Neuronal stem cell (in vitro differentiated cells): ENCODE measurements around the gene SLC6A2.

ENCODE experiments used
- DNase-seq: peaks from one replicate; pipeline ENCODE4 v3.0.0-alpha.2; 2013; ENCODE audit warnings: low spot score
- H2AFZ ChIP-seq: one replicate; pipeline ENCODE4 v1.6.1; 2013; ENCODE audit warnings: mild to moderate bottlenecking, low read length, inconsistent platforms
- H2AK5ac ChIP-seq: 2 replicates; pipeline ENCODE4 v1.6.1; 2013; ENCODE audit warnings: low read depth, mild to moderate bottlenecking, inconsistent platforms, low read length, moderate library complexity, mixed read lengths
- H2BK120ac ChIP-seq: 2 replicates; pipeline ENCODE4 v1.6.1; 2013; ENCODE audit warnings: low read depth, mild to moderate bottlenecking, inconsistent platforms, low read length, moderate library complexity, mixed read lengths
- H2BK12ac ChIP-seq: one replicate; pipeline ENCODE4 v1.6.1; 2013; ENCODE audit warnings: low read length, inconsistent platforms
- H2BK15ac ChIP-seq: 2 replicates; pipeline ENCODE4 v1.6.1; 2013; ENCODE audit warnings: mild to moderate bottlenecking, low read length, inconsistent platforms, mixed read lengths
- H2BK5ac ChIP-seq: one replicate; pipeline ENCODE4 v1.6.1; 2013; ENCODE audit warnings: inconsistent platforms, mild to moderate bottlenecking, low read length, moderate library complexity
- H3K14ac ChIP-seq: one replicate; pipeline ENCODE4 v1.6.1; 2013; ENCODE audit warnings: low read length, inconsistent platforms
- H3K18ac ChIP-seq: 2 replicates; pipeline ENCODE4 v1.6.1; 2013; ENCODE audit warnings: low read length, inconsistent platforms
- H3K23ac ChIP-seq: 2 replicates; pipeline ENCODE4 v1.6.1; 2013; ENCODE audit warnings: low read depth, mild to moderate bottlenecking, mixed read lengths, low read length, inconsistent platforms; ENCODE audit not compliant: poor library complexity
- H3K27ac ChIP-seq: replicated peaks from 3 replicates; pipeline ENCODE4 v1.5.1; 2013; ENCODE audit warnings: low read length, inconsistent platforms
- H3K27me3 ChIP-seq, 3 experiments: 2 replicates each; pipeline ENCODE4 v1.6.1; 2013; ENCODE audit warnings: low read length in 3 of 3, mild to moderate bottlenecking in 2 of 3, inconsistent platforms in 1 of 3, low read depth in 1 of 3, mixed read lengths in 1 of 3, moderate library complexity in 1 of 3; ENCODE audit not compliant: control insufficient read depth in 3 of 3, insufficient read depth in 3 of 3
- H3K36me3 ChIP-seq, 2 donors: replicated peaks in 1 of 2; 2 replicates each; pipeline ENCODE4 v1.6.1; 2013; ENCODE audit warnings: low read length in 2 of 2; ENCODE audit not compliant: control insufficient read depth in 2 of 2, insufficient read depth in 2 of 2
- H3K4ac ChIP-seq: 2 replicates; pipeline ENCODE4 v1.6.1; 2013; ENCODE audit warnings: inconsistent platforms, mild to moderate bottlenecking, low read length, moderate library complexity
- H3K4me1 ChIP-seq, 2 donors: 1 replicate in 1 of 2; 2 replicates in 1 of 2; pipeline ENCODE4 v1.6.1; 2013; ENCODE audit warnings: low read length in 2 of 2, low read depth in 1 of 2; ENCODE audit not compliant: control insufficient read depth in 2 of 2, insufficient read depth in 1 of 2
- H3K4me2 ChIP-seq: one replicate; pipeline ENCODE4 v1.6.1; 2013; ENCODE audit warnings: mild to moderate bottlenecking, low read length, inconsistent platforms; ENCODE audit not compliant: insufficient read depth, poor library complexity, severe bottlenecking
- H3K4me3 ChIP-seq, 2 donors: 2 replicates each; pipeline ENCODE4 v1.5.1; 2013; ENCODE audit warnings: low read length in 2 of 2, mild to moderate bottlenecking in 2 of 2, inconsistent platforms in 1 of 2, moderate library complexity in 1 of 2
- H3K79me1 ChIP-seq: one replicate; pipeline ENCODE4 v1.6.1; 2013; ENCODE audit warnings: low read depth, mild to moderate bottlenecking, inconsistent platforms, low read length, moderate library complexity
- H3K9ac ChIP-seq: one replicate; pipeline ENCODE4 v1.6.1; 2013; ENCODE audit warnings: mild to moderate bottlenecking, low read depth, low read length, inconsistent platforms; ENCODE audit not compliant: poor library complexity
- H3K9me3 ChIP-seq, 2 donors: replicated peaks in 1 of 2; 2 replicates each; pipeline versions ENCODE3 to v1.6.1; 2013; ENCODE audit warnings: low read length in 2 of 2, mild to moderate bottlenecking in 2 of 2, inconsistent platforms in 1 of 2, low read depth in 1 of 2, mixed read lengths in 1 of 2, moderate library complexity in 1 of 2; ENCODE audit not compliant: control insufficient read depth in 2 of 2, insufficient read depth in 1 of 2
- H4K8ac ChIP-seq: one replicate; pipeline ENCODE4 v1.6.1; 2013; ENCODE audit warnings: low read depth, mild to moderate bottlenecking, inconsistent platforms, low read length, moderate library complexity
- H4K91ac ChIP-seq: one replicate; pipeline ENCODE4 v1.6.1; 2013; ENCODE audit warnings: low read length, low read depth, mild to moderate bottlenecking, inconsistent platforms; ENCODE audit not compliant: poor library complexity
- WGBS, 2 donors: extraction: QIAGEN DNeasy Blood & Tissue Kit; methylation state at CpG; one replicate each; pipeline ENCODE4 v1.1.7; 2013; ENCODE audit warnings: missing lambda C conversion rate in 2 of 2, mixed read lengths in 1 of 2; ENCODE audit not compliant: insufficient read length in 2 of 2, insufficient replicate concordance in 1 of 2; ENCODE audit errors: extremely low coverage in 2 of 2; 5-methylcytosine and 5-hydroxymethylcytosine counted together

Gene SLC6A2

GRCh38 chr16:55732496-55732895 lies 76.7 kb downstream of the SLC6A2 start:
- H3K27ac ChIP-seq = no peak overlapping the region
- no peak overlapping the region for H2BK120ac ChIP-seq
- H2BK15ac ChIP-seq = no peak overlapping the region
- H3K4ac ChIP-seq = no peak overlapping the region
- H3K9me3 ChIP-seq = peaks cover 0 to 2% of the 10 kb centered on the region in 2 donors
- no peaks in the 10 kb centered on the region for H3K36me3 ChIP-seq
- H3K79me1 ChIP-seq = no peaks in the 10 kb centered on the region
- WGBS, 2 donors = no CpG with 5 or more reads among the region's 2 CpGs
- no peak overlapping the region for H3K18ac ChIP-seq
- no peak overlapping the region for H2BK12ac ChIP-seq
- no peak overlapping the region for H2AFZ ChIP-seq
- H3K14ac ChIP-seq = no peak overlapping the region
- no peak overlapping the region for H2BK5ac ChIP-seq
- no peak overlapping the region for H4K91ac ChIP-seq
- no peak overlapping the region for H2AK5ac ChIP-seq
- no peak overlapping the region for H3K9ac ChIP-seq
- H4K8ac ChIP-seq = no peak overlapping the region
- H3K4me1 ChIP-seq = no peaks in the 10 kb centered on the region
- H3K27me3 ChIP-seq = peaks cover 0 to under 1% (median 0%) of the 10 kb centered on the region in 3 experiments
- H3K23ac ChIP-seq = no peak overlapping the region
- H3K4me3 ChIP-seq = no peak overlapping the region
- no peak overlapping the region for H3K4me2 ChIP-seq
- no peak for DNase-seq

DNA sequence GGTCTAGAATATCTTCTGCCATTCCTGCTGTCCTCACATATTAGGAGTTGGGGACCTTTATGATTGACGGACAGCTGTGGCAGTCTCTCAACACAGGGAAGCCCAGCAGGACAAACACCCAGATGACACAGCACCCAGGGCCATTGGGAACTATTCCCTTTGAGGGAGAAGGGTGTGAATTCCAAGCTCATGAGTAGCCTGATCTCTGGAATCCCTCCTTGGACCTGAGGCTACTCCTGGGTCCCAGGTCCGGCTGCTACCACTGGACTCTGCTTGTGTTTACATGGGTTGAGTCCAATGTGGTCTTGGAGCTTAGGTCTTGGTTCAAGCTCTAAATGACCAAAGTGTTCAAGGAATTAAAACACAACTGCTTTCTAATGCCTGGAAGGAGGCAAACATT lies 78.9 kb downstream of the SLC6A2 start:
- Histone ChIP-seq H3K27me3 (peaks cover 0 to 9% (median 0%) of the 10 kb centered on the region in 3 experiments), H3K9ac (no peak overlapping the region), H3K36me3 (no peaks in the 10 kb centered on the region), H3K4me1 (no peaks in the 10 kb centered on the region), H2BK120ac (no peak overlapping the region), H2BK15ac (no peak overlapping the region), H4K8ac (no peak overlapping the region), H3K23ac (no peak overlapping the region), H3K27ac (no peak overlapping the region), H4K91ac (no peak overlapping the region), H3K4ac (no peak overlapping the region), H3K18ac (no peak overlapping the region), H3K14ac (no peak overlapping the region), H3K4me2 (no peak overlapping the region), H3K9me3 (peaks cover 0 to 2% of the 10 kb centered on the region in 2 donors), H3K79me1 (no peaks in the 10 kb centered on the region), H2BK5ac (no peak overlapping the region), H2AFZ (no peak overlapping the region), H3K4me3 (no peak overlapping the region), H2BK12ac (no peak overlapping the region), H2AK5ac (no peak overlapping the region)
- no CpG with 5 or more reads among the region's 2 CpGs for WGBS, 2 donors
- no peak for DNase-seq

DNA sequence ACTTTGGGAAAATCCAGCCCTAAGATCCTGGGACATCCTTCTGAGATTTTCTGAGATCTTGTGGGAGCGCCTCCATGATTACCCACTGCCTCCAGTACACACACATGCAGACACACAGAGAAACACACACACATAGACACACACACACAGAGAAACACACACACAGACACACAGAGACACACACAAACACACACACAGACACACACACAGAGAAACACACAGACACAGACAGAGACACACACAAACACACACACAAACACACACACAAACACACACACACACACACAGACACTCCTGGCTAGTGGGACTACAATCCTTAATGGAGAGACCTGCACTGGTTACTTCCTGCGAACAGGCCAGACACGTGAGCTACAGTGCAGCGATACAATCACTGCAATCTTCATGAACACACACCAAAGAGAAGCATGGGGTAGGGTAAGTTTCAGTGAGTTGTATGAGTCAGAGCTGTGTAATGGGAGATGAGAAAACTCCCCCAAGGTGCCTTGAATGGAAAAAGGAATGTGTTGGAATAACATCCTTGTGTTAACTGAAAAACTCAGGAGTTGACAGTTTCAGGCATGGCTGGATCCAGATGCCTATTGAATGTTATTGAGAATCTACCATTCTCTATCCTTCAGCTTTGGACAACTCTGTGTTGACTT lies 79.5 kb downstream of the SLC6A2 start:
- peaks cover 0 to 2% of the 10 kb centered on the region in 2 donors for H3K4me1 ChIP-seq
- no peak overlapping the region for H2BK12ac ChIP-seq
- no peak overlapping the region for H2BK120ac ChIP-seq
- no peak overlapping the region for H2BK15ac ChIP-seq
- no peak overlapping the region for H2AFZ ChIP-seq
- WGBS, 2 donors = no CpG with 5 or more reads among the region's 4 CpGs
- H3K18ac ChIP-seq = no peak overlapping the region
- H3K27ac ChIP-seq = no peak overlapping the region
- H3K14ac ChIP-seq = no peak overlapping the region
- H3K27me3 ChIP-seq = peaks cover 0 to 12% (median 0%) of the 10 kb centered on the region in 3 experiments
- no peaks in the 10 kb centered on the region for H3K79me1 ChIP-seq
- no peak overlapping the region for H3K9ac ChIP-seq
- no peak for DNase-seq
- no peaks in the 10 kb centered on the region for H3K36me3 ChIP-seq
- no peak overlapping the region for H4K91ac ChIP-seq
- H3K9me3 ChIP-seq = no peaks in the 10 kb centered on the region
- no peak overlapping the region for H4K8ac ChIP-seq
- no peak overlapping the region for H2BK5ac ChIP-seq
- no peak overlapping the region for H2AK5ac ChIP-seq
- H3K4me2 ChIP-seq = no peak overlapping the region
- H3K4ac ChIP-seq = no peak overlapping the region
- peak overlapping the region; percentile 10 for H3K23ac ChIP-seq
- no peak overlapping the region for H3K4me3 ChIP-seq

- Histone ChIP-seq H4K8ac (no peak overlapping the region), H3K18ac (no peak overlapping the region), H2BK15ac (no peak overlapping the region), H3K4me2 (no peak overlapping the region), H3K9ac (no peak overlapping the region), H3K4me3 (no peak overlapping the region), H4K91ac (no peak overlapping the region), H2BK120ac (no peak overlapping the region), H2BK5ac (no peak overlapping the region), H2AK5ac (no peak overlapping the region), H3K9me3 (no peaks in the 10 kb centered on the region), H2AFZ (no peak overlapping the region), H3K4ac (no peak overlapping the region), H2BK12ac (no peak overlapping the region), H3K14ac (no peak overlapping the region), H3K27me3 (peaks cover 0 to 14% (median 0%) of the 10 kb centered on the region in 3 experiments), H3K79me1 (no peaks in the 10 kb centered on the region), H3K23ac (no peak overlapping the region), H3K36me3 (no peaks in the 10 kb centered on the region), H3K4me1 (peaks cover 0 to 2% of the 10 kb centered on the region in 2 donors), H3K27ac (no peak overlapping the region)
- no CpG with 5 or more reads among the region's 4 CpGs for WGBS, 2 donors
- no peak for DNase-seq
These were observed 80.9 kb downstream of the SLC6A2 start for GRCh38 chr16:55736671-55737070.
